HUES48 (cell line): Measurements from ENCODE around the gene ABCG1.

ENCODE experiments used
- H3K27ac ChIP-seq: one replicate; pipeline ENCODE4 v1.7.0; 2013; ENCODE audit warnings: low read depth, low read length, inconsistent platforms
- H3K27me3 ChIP-seq: 2 replicates; pipeline ENCODE4 v1.6.1; 2013; ENCODE audit warnings: mild to moderate bottlenecking, low read length; ENCODE audit not compliant: control insufficient read depth, insufficient read depth
- H3K36me3 ChIP-seq: 2 replicates; pipeline ENCODE4 v1.6.1; 2013; ENCODE audit warnings: low read length; ENCODE audit not compliant: control insufficient read depth, insufficient read depth
- H3K4me1 ChIP-seq: 2 replicates; pipeline ENCODE4 v1.6.1; 2013; ENCODE audit warnings: mild to moderate bottlenecking, low read length; ENCODE audit not compliant: control insufficient read depth, insufficient read depth
- H3K4me3 ChIP-seq: 2 replicates; pipeline ENCODE4 v1.5.1; 2013; ENCODE audit warnings: mild to moderate bottlenecking, low read depth, low read length
- H3K9ac ChIP-seq: 2 replicates; pipeline ENCODE4 v1.6.1; 2013; ENCODE audit warnings: mild to moderate bottlenecking, low read depth, low read length, moderate library complexity
- H3K9me3 ChIP-seq: 2 replicates; pipeline ENCODE4 v1.6.1; 2013; ENCODE audit warnings: low read length; ENCODE audit not compliant: control insufficient read depth, insufficient read depth

The ABCG1 gene

GRCh38 chr21:42304556-42305454, 85.9 kb downstream of the ABCG1 start:
- H3K27ac ChIP-seq: no peak overlapping the region
- H3K9me3 ChIP-seq: no peaks in the 10 kb centered on the region
- 0 out of 2 replicates have a peak, but pooled peaks cover 4% of the 10 kb centered on the region for H3K4me1 ChIP-seq
- no peak overlapping the region for H3K9ac ChIP-seq
- no peak overlapping the region for H3K4me3 ChIP-seq
- H3K36me3 ChIP-seq: no peaks in the 10 kb centered on the region
- H3K27me3 ChIP-seq: no peaks in the 10 kb centered on the region

GRCh38 chr21:42305707-42306147, 86.8 kb downstream of the ABCG1 start:
- Histone ChIP-seq H3K4me3 (no peak overlapping the region), H3K36me3 (no peaks in the 10 kb centered on the region), H3K4me1 (peaks cover 4% of the 10 kb centered on the region; the same call in 1 of the 2 replicates), H3K9me3 (no peaks in the 10 kb centered on the region), H3K27me3 (no peaks in the 10 kb centered on the region), H3K27ac (no peak overlapping the region), H3K9ac (no peak overlapping the region)

GRCh38 chr21:42306366-42307035, 87.6 kb downstream of the ABCG1 start:
- no peak overlapping the region for H3K9ac ChIP-seq

DNA sequence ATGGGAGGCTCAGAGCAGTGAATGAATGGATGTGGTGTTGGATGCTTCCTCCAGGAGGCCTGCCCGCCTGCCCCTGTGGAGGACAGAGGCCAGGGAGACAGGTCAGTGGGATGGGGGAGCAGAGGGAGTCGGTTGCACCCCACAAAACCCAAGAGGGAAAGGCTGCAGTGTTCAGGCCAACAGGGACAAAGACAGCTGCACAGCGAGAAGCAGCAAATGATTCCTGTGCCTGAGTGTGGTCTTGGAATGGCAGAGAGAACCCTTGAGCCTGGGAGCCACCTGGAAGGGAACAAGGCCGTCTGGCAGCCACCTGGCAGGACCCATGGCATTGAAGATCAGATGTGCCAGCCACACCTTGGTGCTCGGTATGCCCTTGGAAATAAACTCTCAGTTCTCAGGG, 88.2 kb downstream of the ABCG1 start:
- Histone ChIP-seq H3K4me3 (no peak overlapping the region), H3K4me1 (peaks cover 4% of the 10 kb centered on the region; the same call in 1 of the 2 replicates), H3K27ac (no peak overlapping the region), H3K36me3 (no peaks in the 10 kb centered on the region), H3K9me3 (no peaks in the 10 kb centered on the region), H3K9ac (no peak overlapping the region), H3K27me3 (no peaks in the 10 kb centered on the region)

More at GRCh38 chr21:42306366-42307035, 87.6 kb downstream of the ABCG1 start:
- no peaks in the 10 kb centered on the region for H3K36me3 ChIP-seq
- H3K4me1 ChIP-seq: peaks cover 4% of the 10 kb centered on the region; the same call in 1 of the 2 replicates
- H3K9me3 ChIP-seq: no peaks in the 10 kb centered on the region
- no peak overlapping the region for H3K27ac ChIP-seq
- H3K27me3 ChIP-seq: no peaks in the 10 kb centered on the region
- no peak overlapping the region for H3K4me3 ChIP-seq

DNA sequence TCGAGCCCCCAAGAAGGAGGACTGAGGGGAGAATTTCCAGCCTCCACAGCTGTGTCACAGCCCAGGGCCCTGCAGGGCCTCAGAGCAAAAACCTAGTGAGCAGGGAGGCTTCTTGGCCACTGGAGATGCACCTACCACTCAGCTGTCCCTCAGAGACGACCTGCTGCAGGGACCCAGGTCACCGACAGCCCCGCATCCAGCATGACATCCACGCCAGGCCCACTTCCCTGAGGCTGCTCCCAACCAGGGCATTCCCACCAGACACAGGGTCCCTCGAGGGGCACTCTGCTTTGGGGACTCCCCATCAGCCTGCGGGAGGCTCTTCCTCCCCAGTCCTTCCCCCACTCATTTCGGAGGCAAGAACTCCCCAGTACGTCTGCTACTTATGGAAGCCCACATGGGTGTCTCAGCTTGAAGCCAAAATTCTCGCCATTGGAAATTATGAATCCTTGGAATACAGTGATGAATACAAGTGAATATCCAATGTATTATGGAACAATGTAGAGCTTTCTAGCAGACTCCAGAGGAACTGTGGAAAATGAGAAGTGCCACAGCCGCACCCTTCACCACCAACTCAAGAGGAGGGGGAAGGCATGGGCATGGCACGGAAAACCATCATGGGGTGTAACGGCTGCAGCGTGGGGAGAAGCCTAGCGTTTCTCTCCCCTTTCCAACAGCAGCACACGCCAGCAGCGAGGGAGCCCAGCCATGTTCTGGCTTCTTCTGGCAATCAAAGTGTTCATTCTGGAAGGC, 89.4 kb downstream of the ABCG1 start:
- H3K4me1 ChIP-seq: peaks cover 8% of the 10 kb centered on the region
- H3K27me3 ChIP-seq: no peaks in the 10 kb centered on the region
- H3K4me3 ChIP-seq: no peak overlapping the region
- no peak overlapping the region for H3K27ac ChIP-seq
- no peaks in the 10 kb centered on the region for H3K36me3 ChIP-seq
- H3K9ac ChIP-seq: no peak overlapping the region
- no peaks in the 10 kb centered on the region for H3K9me3 ChIP-seq

- no peak overlapping the region for H3K4me3 ChIP-seq
- no peak overlapping the region for H3K9ac ChIP-seq
- peaks cover 15% of the 10 kb centered on the region for H3K4me1 ChIP-seq
- H3K27ac ChIP-seq: no peak overlapping the region
- no peaks in the 10 kb centered on the region for H3K36me3 ChIP-seq
- no peaks in the 10 kb centered on the region for H3K9me3 ChIP-seq
- no peaks in the 10 kb centered on the region for H3K27me3 ChIP-seq
These were observed 90.2 kb downstream of the ABCG1 start for GRCh38 chr21:42308914-42309752.

GRCh38 chr21:42309753-42310213, 90.8 kb downstream of the ABCG1 start:
- Histone ChIP-seq H3K27ac (no peak overlapping the region), H3K36me3 (no peaks in the 10 kb centered on the region), H3K27me3 (no peaks in the 10 kb centered on the region), H3K9ac (no peak overlapping the region), H3K4me1 (peaks cover 15% of the 10 kb centered on the region), H3K9me3 (no peaks in the 10 kb centered on the region), H3K4me3 (peak overlapping the region; percentile 45)

DNA sequence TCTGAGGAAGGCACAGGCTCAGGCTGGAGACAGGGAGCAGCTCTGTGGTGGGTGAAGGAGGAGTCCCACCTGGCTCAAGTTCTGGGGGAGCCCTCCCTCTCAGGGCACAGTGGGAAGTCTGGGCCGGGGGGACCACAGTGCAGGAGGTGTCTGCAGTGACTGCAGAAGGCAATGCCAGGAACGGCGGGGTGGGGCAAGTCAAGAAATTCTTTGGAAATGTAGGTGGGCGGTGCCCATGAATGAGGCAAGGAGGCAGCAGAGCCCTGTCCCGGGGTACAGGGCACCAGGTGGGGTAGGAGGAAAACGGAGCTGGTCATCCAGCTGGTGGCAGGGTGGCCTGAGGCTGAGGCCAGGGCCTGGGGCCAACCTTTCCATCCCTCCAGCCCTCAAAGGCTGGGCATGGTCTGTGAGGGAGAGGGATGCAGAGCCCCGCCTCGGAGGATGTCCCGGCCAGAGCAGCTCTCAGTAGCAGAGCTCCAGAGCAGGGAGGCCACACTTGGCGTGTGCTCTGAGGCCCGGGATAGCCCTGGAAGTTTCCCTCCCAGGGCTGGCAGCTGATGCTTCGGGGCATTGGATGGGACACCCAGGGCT, 91.6 kb downstream of the ABCG1 start:
- no peak overlapping the region for H3K27ac ChIP-seq
- H3K9me3 ChIP-seq: no peaks in the 10 kb centered on the region
- H3K4me1 ChIP-seq: peaks cover 15% of the 10 kb centered on the region
- H3K9ac ChIP-seq: no peak overlapping the region
- H3K4me3 ChIP-seq: no peak overlapping the region
- H3K27me3 ChIP-seq: no peaks in the 10 kb centered on the region
- no peaks in the 10 kb centered on the region for H3K36me3 ChIP-seq

DNA sequence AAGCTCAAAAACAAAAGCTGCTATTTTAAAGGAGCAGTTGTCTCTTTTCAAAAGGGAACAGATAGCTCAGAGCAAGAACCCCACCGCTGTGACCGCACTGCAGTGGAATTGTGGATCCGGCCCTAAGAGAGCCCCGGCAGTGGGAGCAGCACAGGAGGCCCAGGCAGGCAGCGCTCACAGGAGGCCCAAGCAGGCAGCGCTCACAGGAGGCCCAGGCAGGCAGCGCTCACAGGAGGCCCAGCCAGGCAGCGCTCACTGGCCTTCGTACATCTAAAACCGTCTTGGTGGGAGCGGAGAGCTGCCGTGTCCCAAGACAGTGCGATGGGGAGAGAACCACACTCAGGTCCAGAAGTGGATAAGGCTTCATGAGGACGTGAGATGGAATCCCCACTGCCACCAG, 92.2 kb downstream of the ABCG1 start:
- Histone ChIP-seq H3K4me1 (peaks cover 15% of the 10 kb centered on the region), H3K27me3 (no peaks in the 10 kb centered on the region), H3K9me3 (no peaks in the 10 kb centered on the region), H3K4me3 (no peak overlapping the region), H3K27ac (no peak overlapping the region), H3K36me3 (no peaks in the 10 kb centered on the region), H3K9ac (no peak overlapping the region)
